ENCODE measurements around the gene KRT81.

KRT81 gene

DNA sequence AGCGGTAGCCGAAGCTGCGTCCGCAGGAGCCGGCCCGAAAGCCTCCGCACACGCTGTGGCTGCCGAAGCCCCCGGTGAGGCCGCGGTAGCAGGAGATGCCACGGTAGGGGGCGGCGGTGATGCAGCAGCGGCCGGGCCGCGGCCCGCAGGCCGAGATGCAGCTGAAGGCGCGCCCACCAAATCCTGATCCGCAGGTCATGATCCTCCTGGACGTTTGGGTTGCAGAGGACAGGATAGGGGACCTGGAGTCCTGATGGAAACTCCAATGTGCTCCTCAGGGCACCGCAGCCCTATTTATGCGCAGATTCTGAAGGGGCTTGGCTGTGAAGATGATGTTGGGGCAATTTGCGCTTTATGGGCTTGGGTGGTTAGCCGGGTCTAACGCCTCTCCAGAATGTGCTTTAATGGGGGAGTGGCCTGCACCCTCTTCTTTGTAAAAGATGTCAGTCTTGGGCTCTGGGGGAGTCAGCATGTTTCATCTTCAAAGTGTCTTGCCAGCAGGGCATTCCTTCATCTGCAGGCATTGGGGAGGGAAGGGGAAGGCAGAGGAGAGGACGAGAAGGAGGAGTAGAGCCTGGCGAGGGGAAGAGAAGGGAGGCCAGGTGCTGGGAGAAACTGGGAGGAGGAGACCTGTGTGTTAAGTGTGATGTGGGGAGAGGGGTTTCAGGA is at the start of gene KRT81:
KRT81 (minus strand) TSS at position 268 of the 669 bp plus-strand sequence; CDS start at position 199, 69 bp downstream.
- DNase-seq (ENCODE audit: low read depth in 2 of 3, low spot score in 2 of 3) = no peak

DNA sequence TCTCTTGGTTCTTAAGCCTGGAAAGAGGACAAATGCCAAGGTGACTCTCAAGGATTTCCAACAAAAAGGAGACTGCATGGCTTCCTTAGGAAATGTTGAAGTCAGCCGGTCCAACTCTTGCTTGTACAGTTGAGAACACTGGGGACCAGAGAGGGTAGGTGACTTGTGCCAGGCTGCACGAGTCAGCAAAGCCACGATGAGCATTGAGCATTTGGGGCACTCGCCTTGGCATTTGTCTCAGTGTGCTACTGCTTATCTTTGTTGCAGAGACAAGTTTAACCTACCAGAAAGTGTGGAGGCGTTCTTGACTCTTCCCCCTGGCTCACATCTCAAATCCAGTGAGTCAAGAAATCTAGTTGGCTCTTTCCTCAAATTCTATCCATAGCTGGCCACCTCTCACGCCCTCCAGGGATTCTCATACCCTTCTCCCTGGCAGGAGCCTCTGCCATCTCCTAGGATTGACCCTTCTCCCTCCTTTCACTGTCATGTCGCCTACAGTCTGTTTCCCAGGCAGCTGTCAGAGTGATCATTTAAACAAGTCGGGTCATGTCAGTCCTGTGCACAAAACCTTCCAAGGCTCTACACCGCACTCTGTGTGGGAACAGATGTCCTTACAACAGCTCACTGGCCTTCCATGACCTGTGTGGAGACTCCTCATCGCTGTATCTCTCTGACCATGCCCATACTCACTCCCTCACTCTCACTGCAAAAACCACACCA is 47.1 kb upstream of the KRT81 start:
- no peak for DNase-seq (ENCODE audit: low read depth in 2 of 3, low spot score in 2 of 3)

DNA sequence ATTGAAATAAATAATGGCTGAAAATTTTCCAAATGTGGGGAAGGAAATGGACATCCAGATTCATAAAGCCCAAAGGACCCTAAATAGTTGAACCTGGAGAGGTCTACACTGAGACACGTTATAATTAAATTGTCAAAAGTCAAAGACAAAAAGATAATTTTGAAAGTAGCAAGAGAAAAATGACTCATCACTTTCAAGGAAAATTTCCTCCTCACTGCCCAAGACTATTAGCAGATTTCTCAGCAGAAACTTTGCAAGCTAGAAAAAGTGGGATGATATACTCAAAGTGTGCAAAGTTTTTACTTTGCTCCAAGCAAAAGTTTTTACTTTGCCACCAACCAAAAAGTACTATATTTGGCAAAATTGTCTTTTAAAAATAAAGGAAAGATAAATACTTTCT is 45.7 kb upstream of the KRT81 start:
- no peak for DNase-seq (ENCODE audit: low read depth in 2 of 3, low spot score in 2 of 3)

DNA sequence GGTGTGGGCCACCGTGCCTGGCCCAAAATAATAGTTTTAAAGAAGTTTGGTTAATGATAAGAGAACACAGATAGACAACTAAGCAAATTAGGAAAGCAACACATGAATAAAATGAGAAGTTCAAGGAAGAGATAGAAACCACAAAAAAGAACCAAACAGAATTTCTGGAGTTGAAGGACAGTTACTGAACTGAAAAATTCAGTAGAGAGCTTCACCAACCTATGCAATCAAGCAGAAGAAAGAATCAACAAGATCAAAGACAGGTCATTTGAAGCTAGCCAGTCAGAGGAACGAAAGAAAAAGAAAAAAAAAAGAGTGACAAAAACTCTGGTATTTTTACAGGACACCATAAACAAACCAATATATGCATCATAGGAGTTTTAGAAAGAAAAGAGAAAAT is 45.3 kb upstream of the KRT81 start:
- no peak for DNase-seq (ENCODE audit: low read depth in 2 of 3, low spot score in 2 of 3)

DNA sequence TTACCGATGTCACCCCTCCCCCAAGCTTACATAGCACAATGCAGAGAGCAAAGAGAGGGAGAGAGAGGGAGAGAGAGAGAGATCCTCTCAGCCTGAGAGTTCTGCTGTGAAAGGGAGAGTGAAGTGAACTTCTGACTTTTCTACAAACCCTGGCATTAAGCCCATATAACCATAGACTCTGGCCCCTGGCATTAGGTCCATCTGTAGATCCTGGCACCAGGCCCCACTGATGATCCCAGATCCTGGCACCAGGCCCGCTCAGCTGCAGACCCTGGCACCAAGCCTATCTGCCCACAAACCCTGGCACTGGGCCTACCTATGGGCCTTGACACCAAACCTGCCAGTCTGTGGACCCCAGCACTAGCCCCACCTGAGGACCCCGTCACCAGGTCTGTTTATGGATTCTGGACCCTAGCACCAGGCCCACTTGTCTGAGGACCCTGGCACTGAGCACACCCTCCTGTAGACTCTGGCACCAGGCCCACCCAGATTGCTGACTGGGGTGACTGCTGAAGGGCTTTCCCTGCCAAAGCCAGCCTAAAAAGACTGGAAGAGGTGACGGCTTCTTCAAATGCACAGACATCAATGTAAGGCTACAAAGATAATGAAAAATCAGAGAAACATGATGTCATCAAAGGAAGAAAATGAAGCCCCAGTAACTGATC is 44.4 kb upstream of the KRT81 start:
- DNase-seq (ENCODE audit: low read depth in 2 of 3, low spot score in 2 of 3) = no peak

DNA sequence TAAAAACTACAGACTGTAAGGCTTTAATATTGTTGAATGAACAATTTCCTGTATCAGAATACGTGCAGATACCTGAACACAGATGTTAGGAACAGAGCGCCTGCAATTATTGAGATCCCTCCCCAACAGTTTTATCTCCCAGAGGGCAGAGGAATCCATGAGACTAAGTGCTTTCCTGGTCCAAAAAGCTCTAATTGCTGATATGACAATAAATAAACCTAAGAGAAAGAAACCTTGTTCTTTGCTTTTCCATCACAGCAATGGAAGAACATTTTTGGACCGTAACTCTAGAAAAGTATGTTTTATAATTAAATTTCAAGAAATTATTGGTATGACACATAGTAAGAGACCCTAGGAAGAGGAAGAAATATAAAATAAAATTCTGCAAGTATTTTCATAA is 42.9 kb upstream of the KRT81 start:
- no peak for DNase-seq (ENCODE audit: low read depth in 2 of 3, low spot score in 2 of 3)

DNA sequence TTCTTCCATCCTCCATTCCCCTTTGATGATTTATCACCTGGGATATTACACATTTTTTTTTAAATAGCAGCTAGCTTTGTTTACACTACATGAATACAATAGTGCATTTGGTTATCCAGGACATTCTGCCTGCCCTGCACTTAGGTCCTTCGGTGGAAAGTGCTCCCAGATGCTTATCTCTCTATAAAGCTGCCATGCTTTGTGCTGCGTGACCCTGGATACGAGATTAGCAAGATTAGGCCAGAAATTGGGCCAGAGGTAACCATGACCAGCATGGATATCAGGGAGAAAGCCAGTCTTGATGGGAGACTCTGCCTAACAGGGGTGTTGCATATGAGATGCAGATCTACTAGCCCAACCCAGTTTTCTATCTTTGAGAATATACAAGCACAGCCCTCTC is 42.0 kb upstream of the KRT81 start:
- no peak for DNase-seq (ENCODE audit: low read depth in 2 of 3, low spot score in 2 of 3)

DNA sequence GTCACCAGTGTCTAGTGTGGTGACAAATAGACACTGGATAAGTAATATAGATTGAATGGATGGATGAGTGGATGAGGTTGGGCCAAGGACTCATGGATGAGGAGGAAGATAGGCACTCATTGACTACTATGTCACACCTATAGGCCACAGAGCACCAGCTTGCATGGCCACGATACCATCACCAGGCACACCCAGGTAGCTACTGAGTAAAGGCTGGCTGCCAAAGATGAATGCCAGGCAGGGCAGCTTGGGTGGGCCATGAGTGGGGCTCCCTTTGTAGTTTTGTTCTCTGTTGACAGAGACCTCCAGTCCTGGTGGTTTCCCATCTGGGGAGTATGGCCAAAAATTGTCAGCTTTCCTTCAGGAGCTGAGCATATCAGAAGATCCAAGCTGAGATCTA is 41.0 kb upstream of the KRT81 start:
- no peak for DNase-seq (ENCODE audit: low read depth in 2 of 3, low spot score in 2 of 3)

DNA sequence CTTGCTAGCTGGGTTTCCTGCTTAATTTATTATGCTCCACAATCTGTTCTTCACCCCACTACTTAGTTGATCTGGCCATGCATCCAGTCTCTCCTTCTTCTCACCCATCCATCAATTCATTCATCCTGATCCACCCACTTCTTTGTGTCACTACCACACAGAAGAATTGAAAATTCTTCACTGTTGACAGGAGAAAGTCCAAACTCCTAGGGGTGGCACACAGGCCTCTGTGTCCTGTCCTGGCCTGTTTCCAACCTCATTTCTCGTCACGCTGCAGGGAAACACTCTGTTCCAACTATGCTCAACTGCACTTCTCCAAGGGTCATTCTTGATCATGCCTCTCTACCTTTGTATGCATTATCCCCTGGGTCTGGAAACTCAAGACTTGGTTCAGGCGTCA is 40.5 kb upstream of the KRT81 start:
- DNase-seq (ENCODE audit: low read depth in 2 of 3, low spot score in 2 of 3) = no peak

DNA sequence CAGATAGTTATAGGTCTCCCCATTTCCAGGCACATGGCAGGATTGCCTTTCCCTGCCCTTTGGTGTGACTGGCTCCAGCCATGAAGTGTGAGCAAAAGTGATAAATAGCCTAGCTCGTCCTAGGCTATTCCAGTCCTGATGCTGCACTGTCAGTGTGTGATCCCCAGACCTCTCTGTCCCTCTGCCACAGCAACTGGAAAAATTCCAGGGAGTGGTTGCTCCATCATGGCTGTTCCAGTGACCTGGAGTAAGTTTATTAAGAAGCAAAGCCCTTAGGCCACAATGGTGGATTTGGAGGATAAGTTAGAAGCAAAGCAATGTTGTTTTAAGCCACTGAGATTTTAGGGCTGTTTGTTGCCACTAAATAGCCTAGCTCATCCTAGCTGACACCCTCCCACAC is 39.7 kb upstream of the KRT81 start:
- no peak for DNase-seq (ENCODE audit: low read depth in 2 of 3, low spot score in 2 of 3)

DNA sequence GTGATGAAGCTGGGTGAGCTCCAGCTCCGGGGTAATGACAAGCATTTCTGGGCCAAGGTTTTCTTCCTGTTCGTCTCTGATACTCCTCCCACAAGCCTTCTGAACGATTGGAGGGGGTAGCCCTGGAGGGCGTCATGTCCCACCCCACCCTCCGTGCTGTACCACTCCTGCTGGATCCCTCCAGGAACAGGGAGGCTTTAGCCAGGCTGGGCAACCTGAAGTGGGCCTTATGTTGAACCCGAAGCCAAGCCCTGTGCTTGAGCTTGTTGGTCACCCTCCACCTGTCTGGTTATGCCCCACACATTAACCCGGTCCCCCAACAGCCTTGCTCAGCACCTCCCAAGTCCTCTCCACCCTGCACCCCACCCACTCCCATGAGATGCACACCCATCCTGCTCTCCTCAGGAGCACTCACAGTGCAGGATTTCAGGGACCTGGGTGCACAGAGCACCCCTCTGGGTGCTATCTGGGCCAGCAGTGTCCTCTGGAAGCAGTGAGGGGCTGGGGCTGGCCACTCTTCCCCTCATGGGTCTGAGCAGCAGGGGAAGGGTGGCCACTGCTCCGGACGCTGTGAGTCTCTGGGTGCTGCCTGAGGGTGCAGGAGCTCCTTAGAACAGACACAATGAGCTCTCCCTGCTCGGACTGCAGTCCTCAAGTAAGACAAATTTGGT is 36.6 kb upstream of the KRT81 start:
- DNase-seq (ENCODE audit: low read depth in 2 of 3, low spot score in 2 of 3) = no peak

DNA sequence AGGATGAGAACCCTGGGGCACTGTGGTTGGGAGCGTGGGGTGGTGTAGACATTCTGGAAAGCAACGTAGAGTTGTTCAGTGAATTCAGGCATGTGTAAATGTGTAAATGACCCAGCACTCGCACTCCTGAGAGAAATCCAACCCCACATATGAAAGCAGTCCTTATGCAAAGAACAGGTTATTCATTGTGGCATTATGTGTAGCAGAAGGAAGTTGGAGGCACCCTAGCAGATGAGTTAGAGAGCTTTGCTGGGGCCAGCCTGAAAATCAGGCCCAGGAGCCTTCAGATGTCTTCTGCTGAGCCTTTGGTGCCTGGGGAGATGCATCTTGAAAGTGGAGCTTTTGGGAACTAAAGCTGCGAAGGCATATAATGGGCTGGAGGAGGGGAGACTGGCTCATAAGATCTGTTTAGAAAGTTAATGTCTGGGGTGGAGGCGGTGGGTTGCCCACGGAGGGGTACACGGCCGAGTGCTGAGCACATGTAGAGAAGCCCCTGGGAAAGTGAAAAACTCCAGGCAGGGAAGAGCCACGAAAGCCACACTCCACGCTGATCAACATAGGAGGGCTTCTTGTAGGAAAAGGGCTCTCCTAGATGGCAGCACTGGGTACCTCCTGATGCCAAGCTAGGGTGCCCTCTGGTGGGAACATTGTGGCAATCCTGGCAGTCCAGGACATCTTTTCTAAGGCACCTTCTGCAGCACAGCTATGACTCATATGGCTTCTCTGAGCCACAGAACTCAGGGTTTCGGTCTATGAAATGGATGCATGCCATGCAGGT is 35.9 kb upstream of the KRT81 start:
- DNase-seq (ENCODE audit: low read depth in 2 of 3, low spot score in 2 of 3) = peak; percentile 22 to 50 (median 30)

DNA sequence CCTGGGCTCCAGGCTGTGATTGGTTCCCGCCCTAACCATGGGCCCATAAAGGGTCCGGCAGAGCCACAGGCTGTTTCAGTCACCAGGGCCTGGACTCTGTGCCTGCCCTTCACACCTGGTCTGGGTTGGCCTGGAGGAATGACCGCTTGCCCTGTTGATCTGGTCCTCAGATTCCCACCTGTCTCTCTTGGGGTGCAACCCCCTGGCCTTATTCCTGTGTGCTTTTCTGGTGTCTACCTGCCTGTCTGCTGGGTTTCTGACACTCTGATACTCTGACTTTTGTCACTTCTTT is 32.8 kb upstream of the KRT81 start:
- no peak for DNase-seq (ENCODE audit: low read depth in 2 of 3, low spot score in 2 of 3)

DNA sequence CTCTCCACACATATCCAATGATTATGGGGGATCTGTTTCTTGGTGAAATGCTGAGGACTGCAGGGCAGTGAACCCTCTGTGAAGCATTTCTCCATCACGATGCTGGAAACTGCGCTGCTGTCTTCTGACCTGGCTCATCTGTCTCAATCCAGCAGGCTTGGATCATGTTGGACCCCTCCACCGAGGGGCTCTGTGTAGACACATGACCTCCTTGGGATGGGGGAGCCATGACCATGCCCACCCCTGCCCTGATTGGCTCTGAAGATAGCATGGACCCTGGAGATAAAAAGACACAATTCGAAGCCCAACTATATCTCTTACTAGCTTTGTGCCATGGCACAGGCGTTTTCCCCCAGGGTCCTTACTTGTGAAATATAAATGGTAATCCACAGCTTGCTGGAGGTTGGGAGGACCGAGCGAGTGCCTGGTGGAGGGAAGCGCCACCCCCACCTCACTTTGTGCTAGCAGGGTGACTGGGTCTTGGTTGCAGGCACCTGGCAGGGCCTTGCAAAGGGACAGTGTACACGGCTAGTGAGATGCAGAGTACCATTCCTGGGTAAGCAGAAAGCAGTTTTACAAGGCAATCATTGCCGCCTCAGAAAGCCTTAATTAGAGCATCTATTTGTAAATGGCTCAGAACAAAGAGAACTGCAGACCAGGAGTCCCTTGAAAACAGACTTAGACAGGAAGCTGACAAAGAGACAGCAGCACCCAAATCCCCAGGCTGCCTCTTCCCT is 32.2 kb upstream of the KRT81 start:
- no peak for DNase-seq (ENCODE audit: low read depth in 2 of 3, low spot score in 2 of 3)

DNA sequence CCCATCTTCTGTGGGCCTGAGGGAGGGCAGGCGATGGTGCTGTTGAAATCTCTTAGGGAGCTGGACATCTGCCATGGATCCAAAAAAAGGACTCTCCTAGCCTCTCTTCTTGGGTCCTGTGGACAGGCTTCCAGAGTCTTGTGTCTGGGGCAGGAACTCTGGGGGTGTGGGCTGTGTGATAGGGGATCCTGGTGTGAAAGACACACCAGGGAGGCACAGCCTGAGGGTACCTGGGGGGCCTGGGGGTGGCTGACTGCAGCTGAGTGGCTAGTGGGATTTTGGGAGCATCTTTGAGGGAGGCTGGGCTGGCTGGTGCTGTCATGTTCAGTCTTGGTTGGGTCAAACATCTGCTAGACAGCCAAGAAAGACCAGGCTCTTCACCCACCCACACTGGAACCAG is 31.7 kb upstream of the KRT81 start:
- no peak for DNase-seq (ENCODE audit: low read depth in 2 of 3, low spot score in 2 of 3)

DNA sequence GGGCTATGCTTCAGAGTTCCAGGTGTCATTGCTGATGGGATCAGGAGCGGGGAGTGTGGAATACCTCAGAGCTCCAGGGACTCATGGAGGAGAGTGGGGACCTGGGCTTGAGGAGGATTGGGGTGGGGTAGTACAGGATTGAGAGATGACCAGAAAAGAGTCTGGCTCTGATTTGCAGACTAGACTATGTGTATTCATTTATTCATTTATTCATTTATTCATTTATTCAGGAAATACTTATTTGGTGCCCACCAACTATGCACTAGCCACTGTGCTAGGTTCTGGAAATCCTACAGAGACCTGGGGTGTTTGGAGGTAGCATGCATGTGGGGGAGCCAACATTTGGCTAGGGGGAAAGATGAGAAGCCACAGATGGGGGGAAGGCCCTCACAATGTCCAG is 30.7 kb upstream of the KRT81 start:
- DNase-seq (ENCODE audit: low read depth in 2 of 3, low spot score in 2 of 3) = no peak

DNA sequence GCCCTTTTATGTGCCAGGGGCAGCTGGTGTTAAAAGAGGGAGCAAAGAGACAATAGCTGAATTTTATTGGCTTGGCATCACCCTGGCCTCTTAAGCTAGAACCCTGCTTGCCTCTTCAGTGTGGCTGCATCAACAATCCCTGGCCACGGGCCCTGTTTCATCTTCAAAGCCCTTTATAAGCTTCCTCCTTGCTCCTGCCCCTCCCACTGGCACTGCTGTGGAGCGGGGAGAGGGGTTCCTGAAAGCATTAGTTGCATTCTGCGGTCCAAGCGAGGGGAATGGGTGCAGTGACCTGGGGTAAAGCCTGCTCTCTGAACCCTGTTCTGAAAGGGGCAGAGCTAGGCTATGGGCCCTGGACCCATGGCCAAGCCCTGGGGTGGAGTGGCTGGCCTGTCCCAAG is 30.1 kb upstream of the KRT81 start:
- no peak for DNase-seq (ENCODE audit: low read depth in 2 of 3, low spot score in 2 of 3)

DNA sequence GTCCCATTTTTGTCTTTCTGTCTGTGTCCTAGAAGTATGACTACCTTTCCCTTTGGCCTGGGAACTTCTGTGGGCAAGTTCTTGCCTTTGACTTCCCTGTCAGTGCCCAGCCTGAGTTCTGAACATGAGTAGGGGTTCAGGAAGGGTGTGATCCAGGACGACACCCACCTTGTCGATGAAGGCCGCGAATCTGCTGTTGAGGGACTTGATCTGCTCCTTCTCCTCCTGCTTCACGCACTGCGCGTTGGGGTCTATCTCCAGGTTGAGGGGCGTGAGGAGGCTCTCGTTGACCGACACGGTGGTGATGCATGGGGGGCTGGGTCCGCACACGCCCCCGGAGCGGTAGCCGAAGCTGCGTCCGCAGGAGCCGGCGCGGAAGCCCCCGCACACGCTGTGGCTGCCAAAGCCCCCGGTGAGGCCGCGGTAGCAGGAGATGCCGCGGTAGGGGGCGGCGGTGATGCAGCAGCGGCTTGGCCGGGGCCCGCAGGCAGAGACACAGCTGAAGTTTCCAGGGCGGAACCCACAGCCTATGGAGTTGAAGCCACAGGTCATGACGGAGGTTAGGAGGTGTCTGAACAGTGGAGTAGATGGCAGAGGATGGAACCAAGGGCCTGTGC is 29.6 kb upstream of the KRT81 start, which contains the start of gene KRT83:
KRT83 (minus strand) TSS at position 615 of the 617 bp plus-strand sequence; CDS start at position 552, 63 bp downstream.
- DNase-seq (ENCODE audit: low read depth in 2 of 3, low spot score in 2 of 3) = no peak

DNA sequence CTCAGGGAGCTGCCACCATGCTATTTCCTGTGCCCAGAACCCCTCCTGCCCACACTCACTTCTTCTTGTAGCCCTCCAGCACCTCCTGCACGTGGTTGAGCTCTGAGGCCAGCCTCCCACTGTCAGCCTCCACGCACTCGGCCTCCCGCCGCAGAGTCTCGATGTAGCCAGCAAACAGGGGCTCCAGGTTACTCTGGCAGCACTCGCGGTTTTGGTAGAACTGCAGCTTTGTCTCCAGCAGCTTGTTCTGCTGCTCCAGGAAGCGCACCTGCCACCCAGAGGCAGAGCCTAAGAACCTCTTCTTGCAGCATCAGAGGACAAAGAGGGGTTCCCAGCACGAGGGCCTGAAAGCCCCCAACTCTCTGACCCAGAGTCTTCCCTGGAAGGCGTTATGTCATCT is 27.8 kb upstream of the KRT81 start:
- DNase-seq (ENCODE audit: low read depth in 2 of 3, low spot score in 2 of 3) = no peak
